NB4 (cell line): Measurements from ENCODE around the gene AQP1.

Experiments
- DNase-seq: peaks from one replicate; pipeline ENCODE4 v3.0.0; 2010; ENCODE audit warnings: low read depth
- H3K4me3 ChIP-seq: one replicate; pipeline ENCODE4 v1.5.1; 2011; ENCODE audit warnings: mild to moderate bottlenecking, low read depth, low read length, moderate library complexity
- MYC ChIP-seq: IDR thresholded peaks from 2 replicates; pipeline ENCODE4 v1.6.1; 2011; ENCODE audit warnings: low read depth, low read length
- POLR2A ChIP-seq: IDR thresholded peaks from 2 replicates; pipeline ENCODE4 v1.6.1; 2011; ENCODE audit warnings: mild to moderate bottlenecking; ENCODE audit not compliant: insufficient read length; ENCODE audit errors: extremely low read depth
- TF ChIP-seq, protein P1 (sequence below): IDR thresholded peaks from one replicate; pipeline ENCODE4 v1.5.1; 2012; ENCODE audit warnings: low read depth, low read length
- TF ChIP-seq, protein P2 (sequence below): IDR thresholded peaks from 2 replicates; pipeline ENCODE4 v1.6.1; 2011; ENCODE audit warnings: low read depth, low read length

AQP1 gene

DNA sequence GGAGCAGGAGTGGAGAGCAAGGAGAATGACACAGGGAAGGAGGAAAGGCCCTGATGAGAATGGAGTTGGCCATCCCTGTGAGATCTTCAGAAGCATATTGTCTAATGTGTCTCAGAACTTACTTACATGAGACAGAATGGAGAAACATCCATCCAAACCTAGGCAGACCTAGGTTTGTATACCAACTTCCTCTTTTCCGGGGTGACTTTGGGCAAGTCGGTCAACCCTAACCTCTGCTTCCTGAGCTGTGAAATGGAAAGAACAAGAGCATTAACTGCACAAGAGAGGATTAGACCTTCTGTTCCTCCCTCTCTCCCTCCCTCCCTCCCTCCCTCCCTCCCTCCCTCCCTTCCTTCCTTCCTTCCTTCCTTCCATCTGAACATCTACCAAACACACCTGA is 56.6 kb downstream of the AQP1 start:
- TF ChIP-seq, protein P1, sequence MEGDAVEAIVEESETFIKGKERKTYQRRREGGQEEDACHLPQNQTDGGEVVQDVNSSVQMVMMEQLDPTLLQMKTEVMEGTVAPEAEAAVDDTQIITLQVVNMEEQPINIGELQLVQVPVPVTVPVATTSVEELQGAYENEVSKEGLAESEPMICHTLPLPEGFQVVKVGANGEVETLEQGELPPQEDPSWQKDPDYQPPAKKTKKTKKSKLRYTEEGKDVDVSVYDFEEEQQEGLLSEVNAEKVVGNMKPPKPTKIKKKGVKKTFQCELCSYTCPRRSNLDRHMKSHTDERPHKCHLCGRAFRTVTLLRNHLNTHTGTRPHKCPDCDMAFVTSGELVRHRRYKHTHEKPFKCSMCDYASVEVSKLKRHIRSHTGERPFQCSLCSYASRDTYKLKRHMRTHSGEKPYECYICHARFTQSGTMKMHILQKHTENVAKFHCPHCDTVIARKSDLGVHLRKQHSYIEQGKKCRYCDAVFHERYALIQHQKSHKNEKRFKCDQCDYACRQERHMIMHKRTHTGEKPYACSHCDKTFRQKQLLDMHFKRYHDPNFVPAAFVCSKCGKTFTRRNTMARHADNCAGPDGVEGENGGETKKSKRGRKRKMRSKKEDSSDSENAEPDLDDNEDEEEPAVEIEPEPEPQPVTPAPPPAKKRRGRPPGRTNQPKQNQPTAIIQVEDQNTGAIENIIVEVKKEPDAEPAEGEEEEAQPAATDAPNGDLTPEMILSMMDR: no peak
- TF ChIP-seq MYC (no peak), POLR2A (no peak)
- no peak overlapping the region for H3K4me3 ChIP-seq
- peak; percentile 63 for DNase-seq

DNA sequence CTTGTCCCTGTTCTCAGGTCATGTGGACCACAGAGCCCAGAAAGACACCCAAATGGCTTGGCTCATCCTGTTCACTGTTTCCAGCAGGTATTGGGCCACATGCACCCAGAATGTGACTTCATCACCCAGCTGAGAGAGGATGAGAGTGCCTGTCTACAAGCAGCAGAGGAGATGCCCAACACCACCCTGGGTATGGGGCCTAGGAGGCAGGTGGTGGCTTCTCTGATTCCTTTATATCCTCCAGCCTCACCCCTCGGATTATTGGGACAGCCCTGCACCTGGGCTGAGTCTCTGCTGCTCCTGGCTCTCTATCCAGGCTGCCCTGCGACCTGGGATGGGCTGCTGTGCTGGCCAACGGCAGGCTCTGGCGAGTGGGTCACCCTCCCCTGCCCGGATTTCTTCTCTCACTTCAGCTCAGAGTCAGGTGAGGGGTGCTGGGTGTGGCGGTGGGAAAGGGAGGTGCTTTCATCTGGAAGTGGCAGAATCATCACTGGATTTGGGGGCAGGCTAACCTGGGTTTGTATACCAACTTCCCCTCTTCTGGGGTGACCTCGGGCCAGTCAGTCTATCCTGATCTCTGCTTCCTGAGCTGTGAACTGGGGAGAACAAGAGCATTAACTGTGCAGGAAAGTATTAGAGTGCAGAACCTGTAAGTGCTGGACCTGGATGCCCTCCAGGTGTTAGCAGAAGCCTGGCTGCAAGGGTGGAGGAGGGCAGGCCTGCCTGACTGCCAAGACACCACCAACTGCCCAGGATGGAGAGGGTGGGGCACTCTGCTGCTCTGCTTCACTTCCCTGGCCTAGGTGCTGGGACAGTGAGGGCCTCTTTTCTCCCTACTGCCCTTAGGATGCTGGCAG is 57.3 kb downstream of the AQP1 start:
- no peak for DNase-seq
- no peak for TF ChIP-seq POLR2A
- TF ChIP-seq MYC: no peak
- TF ChIP-seq, protein P1: no peak
- TF ChIP-seq, protein P2, sequence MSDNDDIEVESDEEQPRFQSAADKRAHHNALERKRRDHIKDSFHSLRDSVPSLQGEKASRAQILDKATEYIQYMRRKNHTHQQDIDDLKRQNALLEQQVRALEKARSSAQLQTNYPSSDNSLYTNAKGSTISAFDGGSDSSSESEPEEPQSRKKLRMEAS: no peak
- H3K4me3 ChIP-seq: no peak overlapping the region

DNA sequence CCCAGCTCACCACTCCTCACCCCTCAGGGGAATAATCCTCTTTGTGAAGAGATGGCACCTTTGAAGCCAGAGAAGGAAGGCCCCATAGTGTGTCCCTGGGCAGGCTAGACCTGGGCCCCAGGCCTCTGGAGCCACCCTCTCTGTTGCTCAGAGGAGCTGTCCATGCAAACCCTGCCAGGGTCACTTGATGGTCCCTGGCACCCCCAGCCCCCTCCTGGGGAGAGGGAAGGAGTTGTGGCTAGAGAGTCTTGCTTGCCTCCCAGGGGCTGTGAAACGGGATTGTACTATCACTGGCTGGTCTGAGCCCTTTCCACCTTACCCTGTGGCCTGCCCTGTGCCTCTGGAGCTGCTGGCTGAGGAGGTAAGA is 57.9 kb downstream of the AQP1 start:
- no peak for DNase-seq
- no peak overlapping the region for H3K4me3 ChIP-seq
- TF ChIP-seq, protein P1: no peak
- TF ChIP-seq, protein P2: no peak
- TF ChIP-seq MYC (no peak), POLR2A (no peak)

DNA sequence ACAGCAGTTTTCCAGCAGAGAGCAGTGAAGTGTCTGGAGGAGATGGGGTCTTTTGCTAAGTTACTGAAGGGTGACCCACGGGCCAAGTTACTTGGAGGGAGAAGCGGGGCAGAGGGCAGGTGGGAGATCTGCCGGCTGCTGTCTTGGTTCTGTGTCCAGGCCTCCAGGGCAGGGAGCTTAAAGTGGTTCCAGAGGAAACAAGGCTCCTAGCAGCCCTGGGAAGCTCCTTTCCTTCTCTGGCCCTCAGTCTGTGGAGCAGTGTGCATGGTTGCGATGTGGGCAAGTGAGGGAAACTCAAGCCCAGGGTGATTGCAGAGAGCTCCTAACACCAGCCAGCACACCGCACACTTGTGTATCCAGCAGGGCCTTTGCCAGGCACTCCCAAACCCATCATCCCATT is 58.4 kb downstream of the AQP1 start:
- H3K4me3 ChIP-seq: no peak overlapping the region
- DNase-seq: no peak
- TF ChIP-seq, protein P2: no peak
- TF ChIP-seq POLR2A: no peak
- no peak for TF ChIP-seq MYC
- TF ChIP-seq, protein P1: no peak

DNA sequence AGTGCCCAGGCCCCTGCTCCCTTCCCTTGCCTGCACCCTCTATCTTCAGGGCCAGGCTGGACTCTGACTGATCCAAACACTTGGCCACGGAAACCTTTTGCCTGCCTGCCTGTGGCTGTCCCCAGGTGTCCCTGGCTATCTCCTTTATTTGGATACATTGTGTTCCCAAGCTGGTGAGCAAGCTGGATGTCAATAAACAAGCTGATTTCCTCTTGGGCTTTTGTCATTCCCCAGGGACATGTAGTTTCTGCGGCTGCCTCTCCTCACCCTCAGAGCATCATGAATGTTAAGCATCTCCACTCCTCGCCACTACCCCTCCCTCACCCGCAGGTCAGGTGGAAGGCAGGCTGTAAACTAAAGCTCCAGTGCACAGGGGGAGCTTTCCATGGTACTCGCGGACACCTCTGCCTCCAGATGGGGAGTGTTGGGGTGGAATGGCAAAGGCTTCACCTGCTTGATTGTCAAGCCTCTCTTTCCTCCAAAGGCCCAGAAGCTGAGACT is 59.0 kb downstream of the AQP1 start:
- no peak for TF ChIP-seq POLR2A
- TF ChIP-seq, protein P2: no peak
- TF ChIP-seq, protein P1: no peak
- no peak for TF ChIP-seq MYC
- DNase-seq: peak; percentile 50
- H3K4me3 ChIP-seq: no peak overlapping the region

DNA sequence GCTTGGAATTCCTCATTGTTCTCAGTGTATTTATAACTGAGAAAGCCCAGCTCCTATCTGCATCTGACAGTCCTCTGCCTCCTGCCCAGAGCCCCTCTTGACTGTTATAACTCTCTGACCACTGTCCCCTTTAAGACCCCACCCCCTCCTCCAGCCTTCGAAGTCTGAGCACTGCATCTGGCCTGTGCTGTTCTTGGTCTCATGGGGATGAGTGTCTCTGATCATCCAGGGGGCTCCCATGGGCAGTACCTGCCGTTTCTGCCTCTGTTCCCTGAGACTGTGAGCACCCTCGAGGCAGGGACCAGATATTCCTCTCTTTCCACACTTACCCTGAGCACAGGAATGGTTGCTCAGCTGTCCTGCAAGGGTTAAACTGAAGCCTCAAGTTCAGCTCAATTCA is 59.8 kb downstream of the AQP1 start:
- TF ChIP-seq POLR2A (no peak), MYC (no peak)
- TF ChIP-seq, protein P2: no peak
- TF ChIP-seq, protein P1: no peak
- no peak overlapping the region for H3K4me3 ChIP-seq
- no peak for DNase-seq
